NT2/D1 (cell line): ENCODE data around the gene PTPRN2.

Experiments used
- DNase-seq: peaks from one replicate; pipeline ENCODE4 v3.0.0-alpha.2; 2011; ENCODE audit warnings: low read depth, low spot score
- H3K27me3 ChIP-seq: 2 replicates; pipeline ENCODE4 v1.6.0; 2011; ENCODE audit warnings: mild to moderate bottlenecking; ENCODE audit not compliant: insufficient read length, insufficient read depth
- H3K36me3 ChIP-seq: 2 replicates; pipeline ENCODE4 v1.6.1; 2011; ENCODE audit warnings: mild to moderate bottlenecking, low read length, mixed read lengths; ENCODE audit not compliant: insufficient read depth, insufficient read length
- H3K4me1 ChIP-seq: 2 replicates; pipeline ENCODE4 v1.5.1; 2011; ENCODE audit not compliant: insufficient read depth, insufficient read length
- H3K4me3 ChIP-seq: 2 replicates; pipeline ENCODE4 v1.5.1; 2011; ENCODE audit warnings: low read depth; ENCODE audit not compliant: insufficient read length
- H3K9ac ChIP-seq: 2 replicates; pipeline ENCODE4 v1.6.0; 2011; ENCODE audit warnings: low read depth; ENCODE audit not compliant: insufficient read length
- H3K9me3 ChIP-seq: 2 replicates; pipeline ENCODE4 v1.5.1; 2011; ENCODE audit warnings: mild to moderate bottlenecking, low read length; ENCODE audit not compliant: insufficient read depth
- SUZ12 ChIP-seq: IDR thresholded peaks from 2 replicates; pipeline ENCODE4 v1.6.1; 2011; ENCODE audit not compliant: insufficient read length, insufficient read depth; ENCODE audit errors: extremely low read depth
- YY1 ChIP-seq: IDR thresholded peaks from 2 replicates; pipeline ENCODE4 v1.6.1; 2011; ENCODE audit not compliant: insufficient read length, insufficient read depth
- ZNF274 ChIP-seq: IDR thresholded peaks from 2 replicates; pipeline ENCODE4 v1.6.1; 2011; ENCODE audit warnings: mild to moderate bottlenecking, low read depth, low read length

Gene PTPRN2

DNA sequence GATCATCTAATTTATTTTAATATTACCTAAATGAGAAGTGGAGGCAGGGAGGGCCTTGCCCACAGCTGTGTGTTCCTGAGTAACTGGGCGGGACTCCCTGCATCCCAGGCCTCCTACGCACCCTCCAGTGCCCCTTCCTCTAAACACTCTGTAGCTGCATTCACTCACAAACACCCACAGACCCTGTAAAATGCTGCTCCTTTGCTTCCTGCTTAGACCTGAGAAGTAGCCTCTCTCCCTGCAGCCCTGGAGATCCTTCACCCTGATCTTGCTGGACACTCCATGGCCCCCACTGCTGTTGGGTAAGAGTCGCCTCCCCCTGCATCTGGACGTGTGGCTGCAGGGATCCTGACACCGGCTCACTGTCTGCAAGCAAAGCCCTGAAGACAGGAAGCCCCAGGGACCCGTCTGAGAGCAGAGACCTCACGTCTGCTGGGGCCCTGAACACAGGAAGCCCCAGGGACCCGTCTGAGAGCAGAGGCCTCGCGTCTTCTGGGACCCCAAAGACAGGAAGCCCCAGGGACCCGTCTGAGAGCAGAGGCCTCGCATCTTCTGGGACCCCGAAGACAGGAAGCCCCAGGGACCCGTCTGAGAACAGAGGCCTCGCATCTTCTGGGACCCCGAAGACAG lies 661.0 kb downstream of the PTPRN2 start:
- no peaks in the 10 kb centered on the region; the same call in 1 of the 2 replicates for H3K9me3 ChIP-seq
- H3K36me3 ChIP-seq: no peaks in the 10 kb centered on the region
- no peak overlapping the region for H3K9ac ChIP-seq
- H3K4me1 ChIP-seq: no peaks in the 10 kb centered on the region
- H3K27me3 ChIP-seq: no peaks in the 10 kb centered on the region
- TF ChIP-seq ZNF274 (no peak), YY1 (no peak), SUZ12 (no peak)
- DNase-seq: no peak
- no peak overlapping the region for H3K4me3 ChIP-seq

GRCh38 chr7:157926107-157926506 lies 661.5 kb downstream of the PTPRN2 start:
- no peak for DNase-seq
- no peaks in the 10 kb centered on the region for H3K27me3 ChIP-seq
- H3K9ac ChIP-seq: no peak overlapping the region

GRCh38 chr7:157925383-157925875 lies 662.2 kb downstream of the PTPRN2 start:
- H3K4me3 ChIP-seq: no peak overlapping the region
- H3K27me3 ChIP-seq: no peaks in the 10 kb centered on the region
- TF ChIP-seq SUZ12 (no peak), ZNF274 (no peak), YY1 (no peak)
- no peaks in the 10 kb centered on the region for H3K4me1 ChIP-seq
- H3K36me3 ChIP-seq: no peaks in the 10 kb centered on the region
- no peaks in the 10 kb centered on the region for H3K9me3 ChIP-seq
- no peak for DNase-seq
- no peak overlapping the region for H3K9ac ChIP-seq

More at GRCh38 chr7:157926107-157926506, 661.5 kb downstream of the PTPRN2 start:
- TF ChIP-seq ZNF274 (no peak), YY1 (no peak), SUZ12 (no peak)
- H3K36me3 ChIP-seq: no peaks in the 10 kb centered on the region
- H3K9me3 ChIP-seq: no peaks in the 10 kb centered on the region; the same call in 1 of the 2 replicates
- no peaks in the 10 kb centered on the region for H3K4me1 ChIP-seq
- H3K4me3 ChIP-seq: no peak overlapping the region

DNA sequence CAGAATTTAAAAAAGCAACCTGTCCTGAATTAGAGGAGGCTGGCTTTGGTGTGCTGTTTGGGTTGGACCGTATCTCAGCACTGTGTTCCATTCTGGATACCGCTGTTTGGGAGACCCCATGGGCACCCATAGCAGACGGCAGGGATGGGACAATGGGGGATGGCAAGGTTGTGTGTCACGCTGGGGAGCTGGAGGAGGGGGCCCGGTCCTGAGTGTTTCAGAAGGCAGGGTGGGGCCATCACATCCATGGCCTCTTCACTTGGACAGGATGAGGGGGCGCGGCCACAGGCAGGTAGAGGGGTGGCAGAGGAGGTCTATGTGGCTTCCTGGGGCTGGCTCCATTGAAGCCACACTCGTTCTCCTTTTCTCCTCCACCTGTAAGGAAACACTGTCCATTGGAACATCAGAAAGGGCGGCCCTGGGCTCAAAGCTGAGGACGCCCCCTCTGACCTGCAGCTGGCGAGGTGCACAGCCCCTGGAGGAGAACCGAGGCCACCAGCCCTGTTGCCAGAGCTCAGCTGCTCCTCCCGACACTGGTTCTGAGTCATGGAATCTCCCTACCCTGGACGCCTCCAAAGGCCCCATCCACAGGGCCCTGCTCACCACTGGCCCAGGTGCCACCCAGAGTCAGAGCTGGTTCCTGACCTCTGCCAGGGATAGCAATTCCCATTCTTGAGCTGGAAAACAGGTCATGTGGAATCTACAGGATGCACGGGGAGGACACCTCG lies 663.6 kb downstream of the PTPRN2 start:
- DNase-seq: no peak
- Histone ChIP-seq H3K9me3 (no peaks in the 10 kb centered on the region), H3K4me1 (no peaks in the 10 kb centered on the region), H3K4me3 (no peak overlapping the region), H3K9ac (no peak overlapping the region), H3K27me3 (no peaks in the 10 kb centered on the region), H3K36me3 (no peaks in the 10 kb centered on the region)
- TF ChIP-seq ZNF274 (no peak), SUZ12 (no peak), YY1 (no peak)

DNA sequence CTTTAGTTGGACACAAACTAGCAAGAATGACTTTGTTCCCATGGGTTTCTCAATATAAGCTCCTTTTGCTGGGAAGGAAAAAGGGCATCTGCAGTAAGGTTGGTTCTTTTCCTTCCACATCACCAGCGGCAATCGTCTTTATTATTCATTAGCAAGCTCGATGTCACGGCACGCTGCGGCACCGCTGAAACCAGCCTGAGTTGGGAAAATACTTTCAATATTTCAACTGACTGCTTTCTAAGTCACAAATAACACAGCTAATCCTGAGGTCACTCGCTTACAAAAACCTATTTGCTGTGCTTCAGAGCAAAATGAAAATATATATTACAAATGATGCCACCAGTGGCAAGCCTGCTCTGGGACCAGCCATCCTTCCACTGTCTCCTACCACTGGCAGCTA lies 665.0 kb downstream of the PTPRN2 start:
- Histone ChIP-seq H3K9ac (no peak overlapping the region), H3K4me1 (no peaks in the 10 kb centered on the region), H3K4me3 (no peak overlapping the region), H3K36me3 (no peaks in the 10 kb centered on the region), H3K9me3 (no peaks in the 10 kb centered on the region), H3K27me3 (no peaks in the 10 kb centered on the region)
- DNase-seq: no peak
- TF ChIP-seq YY1: no peak
- no peak for TF ChIP-seq SUZ12
- TF ChIP-seq ZNF274: no peak

GRCh38 chr7:157918326-157919080 lies 669.1 kb downstream of the PTPRN2 start:
- TF ChIP-seq SUZ12 (no peak), ZNF274 (no peak), YY1 (no peak)
- no peak for DNase-seq
- no peaks in the 10 kb centered on the region for H3K36me3 ChIP-seq
- no peak overlapping the region for H3K4me3 ChIP-seq
- H3K4me1 ChIP-seq: no peaks in the 10 kb centered on the region
- no peak overlapping the region for H3K9ac ChIP-seq
- peaks cover 19% of the 10 kb centered on the region for H3K9me3 ChIP-seq
- no peaks in the 10 kb centered on the region for H3K27me3 ChIP-seq
